ENCODE measurements around the gene CCDC124. TPM values are rescaled to one million over a fixed set of nuclear protein-coding genes. Genes with fewer than 3 reads are reported as not detected.

The CCDC124 gene
- polyA plus RNA-seq, 1 of the 3 experiments (the other 2 are of a cell fraction): 231 TPM

- Histone ChIP-seq H3K27me3 (ENCODE audit: insufficient read depth) (peaks cover 23% of the 10 kb centered on the region), H3K27ac (ENCODE audit: low read depth in 2 of 2, low read length in 1 of 2) (no peak overlapping the region), H3K9ac (no peak overlapping the region), H3K36me3 (replicated peaks in 1 of 2; ENCODE audit: control insufficient read depth in 1 of 2, insufficient read depth in 2 of 2, low read length in 1 of 2) (no peaks in the 10 kb centered on the region), H3K9me2 (no peaks in the 10 kb centered on the region), H4K20me1 (ENCODE audit: insufficient read depth) (no peaks in the 10 kb centered on the region), H3F3A (replicated peaks; ENCODE audit: insufficient read depth) (no peaks in the 10 kb centered on the region), H3K4me3 (ENCODE audit: low read depth in 2 of 2, low read length in 1 of 2) (no peak overlapping the region), H3K79me2 (ENCODE audit: insufficient read depth) (no peaks in the 10 kb centered on the region), H3K9me3 (no peaks in the 10 kb centered on the region), H3K4me2 (no peak overlapping the region), H3K4me1 (ENCODE audit: control insufficient read depth in 1 of 2, insufficient read depth in 2 of 2, low read depth in 1 of 2, low read length in 1 of 2) (no peaks in the 10 kb centered on the region), H2AFZ (ENCODE audit: low read depth) (no peak overlapping the region)
- DNase-seq: no peak
- ChIA-PET POLR2A (no interaction called here), CTCF (interaction anchor here (0.6 to 3.4 kb wide), 5 partner anchors 9 to 70 kb away, joined by 3 to 11 read pairs (median 4); partner anchors contain the start of gene KCNN1)
- TF ChIP-seq MXI1 (IDR thresholded peaks at IDR 0.05; ENCODE audit: low read depth, low read length): no peak
Measured at GRCh38 chr19:17957885-17958284, 25.1 kb downstream of the CCDC124 start.

GRCh38 chr19:17963936-17964691, 31.3 kb downstream of the CCDC124 start:
- H3K27me3 ChIP-seq (ENCODE audit: insufficient read depth): 0 out of 2 replicates have a peak, but pooled peaks cover 4% of the 10 kb centered on the region
- peaks cover 0 to 13% of the 10 kb centered on the region in 2 experiments; a peak in 2 of 4 replicates for H3K4me1 ChIP-seq (ENCODE audit: control insufficient read depth in 1 of 2, insufficient read depth in 2 of 2, low read depth in 1 of 2, low read length in 1 of 2)
- POLR2A ChIA-PET: no interaction called here
- no peaks in the 10 kb centered on the region for H3K79me2 ChIP-seq (ENCODE audit: insufficient read depth)
- no peaks in the 10 kb centered on the region for H3F3A ChIP-seq (replicated peaks; ENCODE audit: insufficient read depth)
- H4K20me1 ChIP-seq (ENCODE audit: insufficient read depth): no peaks in the 10 kb centered on the region
- H3K9me2 ChIP-seq: no peaks in the 10 kb centered on the region
- no peaks in the 10 kb centered on the region for H3K9me3 ChIP-seq
- no peak overlapping the region for H3K27ac ChIP-seq (ENCODE audit: low read depth in 2 of 2, low read length in 1 of 2)
- H3K4me3 ChIP-seq (ENCODE audit: low read depth in 2 of 2, low read length in 1 of 2): no peak overlapping the region
- H3K4me2 ChIP-seq: no peak overlapping the region
- H3K9ac ChIP-seq: no peak overlapping the region
- no peak overlapping the region for H2AFZ ChIP-seq (ENCODE audit: low read depth)
- no peak for TF ChIP-seq CTCF (IDR thresholded peaks at IDR 0.05)
- CTCF ChIA-PET: interaction anchor here (1.2 to 2.3 kb wide), 4 partner anchors 10 to 578 kb away, joined by 3 to 10 read pairs (median 6); no protein-coding TSS in a partner anchor
- DNase-seq: no peak
- WGBS (ENCODE audit: low lambda C conversion rate): 65% methylated on average over 6 of the region's 13 CpGs
- no peaks in the 10 kb centered on the region for H3K36me3 ChIP-seq (replicated peaks in 1 of 2; ENCODE audit: control insufficient read depth in 1 of 2, insufficient read depth in 2 of 2, low read length in 1 of 2)

- CTCF ChIA-PET: interaction anchor here (0.9 to 4.3 kb wide), 4 partner anchors 13 to 31 kb away, joined by 3 to 41 read pairs (median 10); no protein-coding TSS in a partner anchor
- Histone ChIP-seq H3K4me1 (ENCODE audit: control insufficient read depth in 1 of 2, insufficient read depth in 2 of 2, low read depth in 1 of 2, low read length in 1 of 2) (peaks cover 0 to 13% of the 10 kb centered on the region in 2 experiments; a peak in 2 of 4 replicates), H4K20me1 (ENCODE audit: insufficient read depth) (no peaks in the 10 kb centered on the region), H3K27ac (ENCODE audit: low read depth in 2 of 2, low read length in 1 of 2) (no peak overlapping the region), H3K36me3 (replicated peaks in 1 of 2; ENCODE audit: control insufficient read depth in 1 of 2, insufficient read depth in 2 of 2, low read length in 1 of 2) (no peaks in the 10 kb centered on the region), H3K27me3 (ENCODE audit: insufficient read depth) (0 out of 2 replicates have a peak, but pooled peaks cover 4% of the 10 kb centered on the region), H2AFZ (ENCODE audit: low read depth) (no peak overlapping the region), H3K9me2 (no peaks in the 10 kb centered on the region), H3K9me3 (no peaks in the 10 kb centered on the region), H3K79me2 (ENCODE audit: insufficient read depth) (no peaks in the 10 kb centered on the region), H3K9ac (no peak overlapping the region), H3K4me3 (ENCODE audit: low read depth in 2 of 2, low read length in 1 of 2) (no peak overlapping the region), H3K4me2 (no peak overlapping the region), H3F3A (replicated peaks; ENCODE audit: insufficient read depth) (no peaks in the 10 kb centered on the region)
- POLR2A ChIA-PET: no interaction called here
- WGBS (ENCODE audit: low lambda C conversion rate): 72% methylated on average over 8 of the region's 11 CpGs
- DNase-seq: no peak
- TF ChIP-seq REST (IDR thresholded peaks at IDR 0.05; ENCODE audit: low read depth, low read length) (no peak), JUND (IDR thresholded peaks at IDR 0.05) (no peak), MAX (IDR thresholded peaks at IDR 0.05; ENCODE audit: low read depth) (no peak), FOXM1 (IDR thresholded peaks at IDR 0.05; ENCODE audit: low read depth) (no peak), RAD21 (IDR thresholded peaks at IDR 0.05; ENCODE audit: low read length) (no peak), FOXJ3 (CRISPR knock-in tag; IDR thresholded peaks at IDR 0.05) (no peak), CTCF (IDR thresholded peaks at IDR 0.05) (no peak), GATA2 (CRISPR knock-in tag; IDR thresholded peaks at IDR 0.05) (no peak)
Measured at GRCh38 chr19:17965370-17966128, 32.7 kb downstream of the CCDC124 start.
